ENCODE data around the gene LRPAP1.

LRPAP1 gene

DNA sequence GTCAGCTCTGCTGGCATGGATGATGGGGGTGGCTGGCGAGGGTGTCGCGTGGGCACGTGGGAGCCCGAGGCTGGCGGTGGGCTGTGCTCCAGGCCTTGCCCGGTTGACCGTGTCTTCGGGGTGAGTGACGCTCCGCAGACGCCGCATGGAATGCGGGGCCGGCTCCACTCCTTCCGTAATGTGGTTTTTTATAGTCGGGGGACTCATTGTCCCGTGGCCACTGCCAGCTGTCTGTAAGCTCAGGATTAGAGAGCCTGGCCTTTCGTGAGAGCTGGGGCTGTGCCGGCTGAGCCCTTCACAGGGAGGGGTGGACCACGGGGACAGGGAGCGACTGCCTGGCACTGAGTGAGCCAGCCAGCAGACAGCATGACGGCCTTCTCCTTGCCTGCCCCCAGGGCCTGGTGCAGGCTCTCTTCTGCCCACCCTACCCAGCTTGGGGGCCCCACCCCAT, 48.7 kb downstream of the LRPAP1 start:
- DNase-seq, result no peak

DNA sequence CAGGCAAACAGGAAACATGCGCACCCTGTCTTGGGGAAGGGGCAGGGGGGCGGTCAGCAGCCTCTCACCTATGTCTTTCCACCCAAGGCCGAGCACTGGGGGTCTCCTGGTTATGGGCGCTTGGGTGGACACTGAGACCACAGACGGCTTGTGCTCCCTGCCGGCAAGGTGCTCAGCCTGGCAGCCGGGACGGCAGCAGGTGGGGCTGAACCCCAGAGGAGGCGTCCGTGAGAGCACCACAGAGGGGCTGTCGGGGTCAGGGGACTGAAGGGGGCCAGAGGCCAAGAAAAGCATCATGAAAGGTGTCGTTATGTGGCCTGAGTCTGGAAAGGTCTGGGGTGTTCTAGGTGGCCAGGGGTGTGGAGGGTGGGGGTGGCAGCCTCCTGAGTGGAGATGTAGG, 49.5 kb downstream of the LRPAP1 start:
- no peak for DNase-seq

DNA sequence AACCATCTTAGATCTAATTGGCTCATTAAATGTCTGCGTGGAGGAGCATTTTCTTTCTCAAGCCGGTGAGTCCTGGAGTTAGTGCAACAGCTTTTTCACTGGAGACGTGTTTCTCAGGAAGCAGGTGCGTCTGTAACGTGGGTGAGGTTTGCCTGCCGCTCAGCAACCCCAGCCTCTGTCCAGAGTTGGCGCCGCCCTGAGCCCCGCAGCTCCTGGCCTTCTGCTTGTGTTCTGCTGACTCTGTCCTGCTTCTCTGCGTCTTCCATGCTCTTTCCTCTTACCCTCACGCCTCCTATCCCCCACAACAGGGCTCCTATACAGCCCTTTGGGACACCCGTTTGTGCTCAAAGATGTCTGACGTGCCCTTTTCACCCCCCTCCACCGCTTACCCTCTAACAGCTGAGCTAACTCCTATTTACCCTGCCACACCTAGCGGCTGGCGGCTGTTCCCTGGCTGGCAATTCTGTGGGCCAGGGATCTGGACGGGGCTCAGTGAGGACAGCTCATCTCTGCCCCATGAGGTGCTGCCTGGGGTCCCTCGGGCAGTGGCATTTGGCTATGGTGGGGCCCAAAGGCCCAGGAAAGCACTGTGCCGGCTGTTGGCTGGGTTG, 50.3 kb downstream of the LRPAP1 start:
- no peak for DNase-seq

DNA sequence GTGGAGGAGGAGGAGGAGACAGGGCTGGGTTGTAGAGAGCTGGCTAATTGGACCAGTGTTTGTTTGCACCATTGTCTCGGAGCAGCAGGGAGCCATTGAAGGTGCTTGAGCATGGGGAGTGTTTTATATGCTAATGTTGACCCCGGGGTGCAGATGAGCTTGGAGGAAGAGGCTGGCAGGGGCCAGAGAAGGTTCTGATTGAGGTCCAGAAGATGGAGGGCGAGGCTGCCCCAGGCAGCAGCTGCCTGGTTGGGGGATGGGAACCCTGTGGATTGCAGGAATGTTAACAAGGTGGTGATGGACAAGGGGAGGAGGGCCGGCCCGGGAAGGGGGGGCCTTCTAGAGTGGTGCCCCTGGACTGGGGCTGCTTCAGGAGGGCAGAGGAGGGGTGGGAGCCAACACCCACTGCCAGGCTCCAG, 51.1 kb downstream of the LRPAP1 start:
- peak; percentile 25 for DNase-seq

GRCh38 chr4:3480528-3481112, 51.6 kb downstream of the LRPAP1 start:
- DNase-seq, result peak; percentile 59

DNA sequence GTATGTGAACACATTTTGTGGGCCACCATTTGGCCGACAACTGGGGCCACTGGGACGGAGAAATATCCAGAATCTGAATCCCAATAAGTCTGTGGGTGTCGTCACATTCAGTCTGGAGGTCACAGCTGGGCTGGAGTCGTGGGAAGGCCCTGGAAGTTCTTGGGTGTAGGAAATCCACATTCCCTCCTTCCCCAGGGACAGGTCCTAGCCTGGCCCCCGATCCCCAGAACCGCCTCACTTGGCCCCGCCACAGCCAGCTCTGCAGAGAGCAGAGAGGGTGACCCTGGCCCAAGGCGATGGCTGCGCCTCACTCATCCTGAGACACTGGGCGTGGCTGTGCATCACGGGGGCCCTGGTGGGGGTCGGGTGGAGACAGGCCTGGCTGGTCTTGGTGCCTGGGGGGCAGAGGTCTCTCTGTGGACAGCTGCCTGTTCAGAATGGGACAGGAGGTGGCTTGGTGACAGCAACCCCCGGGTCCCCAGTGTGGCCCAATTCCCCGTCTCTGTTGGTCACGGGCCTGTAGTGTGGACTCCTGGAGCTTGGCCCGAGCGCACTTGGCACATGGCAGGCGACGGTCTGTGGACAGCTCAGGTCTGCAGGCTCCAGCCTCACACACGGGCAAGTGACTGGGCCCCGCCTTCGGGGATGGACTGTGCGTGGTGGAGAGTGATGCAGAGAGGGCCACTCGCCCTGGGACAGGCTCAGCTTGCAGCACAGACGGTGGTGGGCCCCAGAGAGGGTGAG, 52.7 kb downstream of the LRPAP1 start:
- DNase-seq, result no peak

DNA sequence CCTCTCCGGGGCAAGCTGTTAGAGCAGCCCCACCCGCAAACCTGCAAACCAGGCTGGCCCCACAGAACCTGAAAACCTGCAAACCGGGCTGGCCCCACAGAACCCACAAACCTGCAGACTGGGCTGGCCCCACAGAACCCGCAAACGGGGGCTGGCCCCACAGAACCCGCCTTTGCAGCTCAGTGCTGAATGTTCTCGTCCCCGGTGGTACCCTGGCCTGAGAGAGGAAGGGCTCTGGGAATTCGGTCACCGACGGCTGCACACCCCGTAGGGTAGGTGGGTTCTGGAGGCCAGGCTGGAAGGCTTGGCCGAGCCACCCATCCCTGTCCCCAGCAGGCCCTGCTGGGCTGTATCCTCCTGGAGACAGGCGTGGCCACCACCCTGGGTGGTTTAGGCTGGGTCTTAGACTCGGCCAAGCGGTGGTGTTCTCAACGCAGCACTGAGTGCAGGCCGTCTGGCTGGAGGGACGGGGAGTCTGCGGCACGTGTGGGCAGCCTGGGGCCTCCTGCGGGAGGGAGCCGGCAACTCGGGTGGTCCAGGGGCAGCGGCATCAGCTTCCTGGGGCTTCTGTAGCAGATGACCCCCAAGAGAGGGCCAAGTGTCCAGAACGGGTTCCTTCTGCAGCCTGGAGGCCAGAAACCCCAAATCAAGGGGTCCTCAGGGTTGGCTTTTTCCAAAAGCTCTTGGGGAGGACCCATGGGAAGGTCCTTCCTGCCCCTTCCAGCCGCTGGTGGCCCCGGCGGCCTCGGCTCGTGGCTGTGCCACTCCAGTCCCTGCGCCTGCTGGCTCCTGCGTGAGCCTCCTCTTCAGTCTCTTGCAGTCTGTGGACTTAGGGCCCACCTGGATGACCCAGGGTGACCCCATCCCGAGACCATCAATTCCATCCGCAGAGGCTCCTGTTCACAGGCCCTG, 53.5 kb downstream of the LRPAP1 start:
- DNase-seq, result no peak

- no peak for DNase-seq
Measured at GRCh38 chr4:3477750-3478430, 54.3 kb downstream of the LRPAP1 start.

DNA sequence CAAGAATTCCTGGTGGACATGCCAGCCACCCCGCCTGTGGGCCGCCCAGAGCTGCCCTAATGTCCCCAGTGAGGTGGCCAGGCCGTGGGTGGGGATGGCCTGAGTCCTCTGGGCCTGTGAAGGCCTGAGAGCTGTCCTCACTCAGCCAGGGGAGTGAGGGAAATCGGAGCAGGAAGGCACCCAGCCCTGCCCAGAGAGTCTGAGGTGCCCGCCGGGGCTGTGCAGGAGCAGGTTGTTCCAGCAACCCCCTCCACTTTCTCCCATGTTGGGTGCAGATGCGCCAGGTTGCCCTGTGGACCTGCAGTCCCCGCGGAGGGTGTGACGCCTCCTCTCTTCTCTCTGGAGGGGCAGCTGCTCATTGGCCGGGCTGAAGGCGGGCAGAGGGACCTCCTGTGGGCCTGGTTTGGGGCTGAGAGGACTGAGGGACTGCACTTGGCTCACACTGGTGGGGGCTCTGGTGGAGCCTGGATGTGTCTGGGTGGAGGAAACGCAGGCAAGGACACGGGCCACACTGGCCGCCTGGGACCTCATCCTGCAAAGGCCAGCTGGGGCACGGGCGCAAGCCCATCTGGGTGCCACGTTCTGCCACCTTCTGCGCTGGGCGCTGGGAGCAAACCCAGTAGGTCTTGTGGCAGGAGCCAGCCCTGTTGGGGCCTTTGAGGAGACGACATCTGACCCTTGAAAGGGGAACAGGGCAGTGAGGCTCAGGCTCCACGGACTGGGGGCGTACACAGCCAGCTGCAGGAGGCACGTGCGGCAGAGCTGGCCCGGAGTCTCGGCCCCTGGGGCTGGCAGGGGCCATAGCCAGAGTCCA, 55.1 kb downstream of the LRPAP1 start:
- no peak for DNase-seq

DNA sequence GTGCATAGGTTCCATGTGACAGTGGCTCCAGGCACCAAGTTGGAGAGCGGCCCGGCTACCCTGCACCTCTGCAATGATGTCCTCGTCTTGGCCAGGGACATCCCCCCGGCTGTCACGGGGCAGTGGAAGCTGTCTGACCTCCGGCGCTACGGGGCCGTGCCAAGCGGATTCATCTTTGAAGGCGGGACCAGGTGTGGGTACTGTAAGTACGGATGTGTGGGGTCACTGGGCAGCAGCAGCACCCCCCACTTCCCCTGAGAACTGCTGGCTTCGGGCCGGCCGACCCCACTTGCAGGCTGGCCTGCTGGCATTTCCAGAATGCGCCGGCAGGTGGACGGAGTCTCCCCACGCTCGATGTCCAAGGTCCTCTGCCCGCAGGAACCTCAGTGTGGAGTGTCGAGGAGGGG, 55.9 kb downstream of the LRPAP1 start:
- no peak for DNase-seq

- no peak for DNase-seq
Measured at GRCh38 chr4:3475713-3476260, 56.4 kb downstream of the LRPAP1 start.

DNA sequence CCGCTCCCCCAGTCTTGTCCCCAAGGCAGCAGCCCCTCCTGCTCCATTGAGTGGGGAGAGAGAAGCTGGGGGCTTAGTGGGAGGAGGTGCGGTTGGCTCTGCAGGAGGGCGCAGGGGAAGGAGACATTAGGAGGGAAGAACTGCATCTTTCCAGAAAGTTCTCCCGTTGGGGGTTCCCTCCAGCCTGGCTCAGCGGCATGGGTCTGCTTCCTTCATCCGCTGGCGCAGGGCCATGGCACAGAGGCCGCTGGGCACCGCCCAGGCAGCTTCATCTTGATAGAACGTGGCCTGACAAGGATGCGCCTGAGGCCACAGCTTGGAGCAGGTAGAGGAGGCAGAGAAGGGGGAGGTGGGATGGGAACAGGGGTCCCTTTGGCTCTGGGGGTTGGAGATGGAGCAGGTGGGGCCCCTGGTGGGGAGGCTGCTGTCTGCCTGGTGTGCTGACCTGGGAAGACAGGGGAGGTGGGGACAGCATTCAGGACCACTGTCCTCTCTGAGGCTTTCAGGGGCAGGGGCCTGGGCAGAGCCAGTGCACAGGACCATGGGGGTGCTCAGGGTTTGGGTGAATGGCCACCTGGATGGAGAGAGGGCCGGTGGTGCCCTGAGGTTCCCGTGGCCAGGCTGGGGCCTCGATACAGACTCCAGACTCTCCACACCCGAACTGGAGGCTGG, 57.0 kb downstream of the LRPAP1 start:
- DNase-seq, result no peak

DNA sequence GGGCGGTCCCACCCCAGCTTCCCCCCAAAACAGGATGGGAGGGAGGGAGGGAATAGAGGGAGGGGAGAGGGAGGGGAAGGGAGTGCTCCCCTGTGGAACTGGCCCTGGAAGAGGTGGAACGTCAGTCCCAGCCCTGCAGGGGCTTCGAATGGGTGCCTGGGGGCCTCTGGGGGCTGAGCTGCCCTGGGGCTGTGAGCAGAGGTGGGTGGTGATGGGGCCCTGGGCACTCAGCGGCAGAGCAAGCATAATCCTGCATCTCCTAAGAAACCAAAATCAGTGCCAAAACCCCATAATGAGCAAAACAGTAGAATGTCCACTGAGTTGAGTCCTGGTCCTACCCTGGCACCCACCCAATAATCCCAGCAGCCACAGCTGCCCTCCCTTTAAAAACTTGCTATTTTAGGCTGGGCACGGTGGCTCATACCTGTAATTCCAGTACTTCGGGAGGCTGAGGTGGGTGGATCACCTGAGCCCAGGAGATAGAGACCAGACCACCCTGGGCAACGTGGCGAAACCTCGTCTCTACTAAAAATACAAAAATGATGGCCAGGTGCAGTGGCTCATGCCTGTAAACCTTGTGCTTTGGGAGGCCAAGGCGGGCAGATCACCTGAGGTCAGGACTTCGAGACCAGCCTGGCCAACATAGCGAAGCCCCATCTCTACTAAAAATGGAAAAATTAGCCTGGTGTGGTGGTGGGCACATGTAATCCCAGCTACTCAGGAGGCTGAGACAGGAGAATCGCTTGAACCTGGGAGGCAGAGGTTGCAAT, 58.0 kb downstream of the LRPAP1 start:
- no peak for DNase-seq

GRCh38 chr4:3473181-3473950, 58.9 kb downstream of the LRPAP1 start:
- no peak for DNase-seq

DNA sequence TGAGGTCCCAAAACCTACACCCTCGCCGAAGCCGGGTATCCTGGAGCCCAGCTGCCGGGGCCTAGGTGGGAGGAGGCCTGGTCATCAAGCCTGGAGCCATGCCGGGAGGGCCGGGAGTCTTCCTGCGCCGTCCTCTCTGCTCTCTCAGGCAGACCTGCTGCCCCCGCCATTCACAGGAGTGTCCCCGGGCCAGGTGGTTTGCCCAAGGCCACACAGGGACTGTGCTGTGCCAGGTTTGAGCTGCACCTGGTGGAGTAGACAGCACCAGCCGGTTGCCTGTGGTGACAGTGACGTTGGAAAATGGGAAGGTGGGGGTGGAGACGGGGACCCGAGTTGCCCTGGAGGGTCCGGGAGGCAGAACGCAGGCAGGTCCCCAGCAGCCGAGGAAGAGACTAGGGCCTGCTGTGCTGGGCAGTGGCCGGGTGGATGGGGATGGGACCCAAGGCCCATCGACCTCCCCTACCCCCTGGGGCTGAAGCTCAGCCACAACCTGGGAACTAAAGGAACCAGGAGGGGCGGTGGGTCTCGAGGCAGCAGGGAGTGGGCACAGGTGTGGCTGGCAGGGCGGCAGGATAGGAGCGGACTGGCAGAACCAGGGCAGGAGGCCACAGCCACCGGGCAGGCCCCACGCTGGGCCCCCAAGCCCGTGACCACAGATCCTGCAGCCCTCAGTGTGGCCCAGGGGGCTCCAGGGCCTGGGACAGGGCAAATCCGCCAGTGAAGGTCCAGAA, 59.6 kb downstream of the LRPAP1 start:
- no peak for DNase-seq

GRCh38 chr4:3471886-3472285, 60.3 kb downstream of the LRPAP1 start:
- no peak for DNase-seq

GRCh38 chr4:3471098-3471760, 61.0 kb downstream of the LRPAP1 start:
- DNase-seq, result no peak

Data from NCI-H1092 treated with DMSO at 0.1 percent for 48 hours (cell line).